ENCODE data around the gene ICE2. TPM values are rescaled to one million over a fixed set of nuclear protein-coding genes. Genes with fewer than 3 reads are reported as not detected.

The ICE2 gene
- total and polyA plus RNA-seq, 2 of the 8 experiments (the other 6 are each of a cell fraction or from before 2014, with no cell fraction given): 40.0 to 87.3 TPM

- WGBS, 2 experiments (ENCODE audit: extremely low coverage in 1 of 2, insufficient coverage in 1 of 2, insufficient read length in 1 of 2, insufficient replicate concordance in 2 of 2, low coverage in 1 of 2, low lambda C conversion rate in 2 of 2, missing lambda C conversion rate in 1 of 2): 90% methylated on average over 6 of the region's 6 CpGs; no CpG with 5 or more reads in 1 of the 2 experiments
- Histone ChIP-seq H3K23ac (ENCODE audit: insufficient read length) (no peak overlapping the region), H2BK12ac (ENCODE audit: low read depth, low read length) (no peak overlapping the region), H4K5ac (ENCODE audit: insufficient read length, low read depth, low read length) (no peak overlapping the region), H2BK5ac (ENCODE audit: low read depth, low read length) (no peak overlapping the region), H3K79me1 (ENCODE audit: low read depth, low read length) (no peaks in the 10 kb centered on the region), H3K18ac (ENCODE audit: extremely low read depth, low read length) (no peak overlapping the region), H3K9me3 (ENCODE audit: insufficient read depth in 2 of 2, low read depth in 1 of 2, low read length in 1 of 2) (no peaks in the 10 kb centered on the region), H3K36me3 (ENCODE audit: control insufficient read depth in 2 of 4, insufficient read depth in 4 of 4, low read length in 3 of 4) (peaks cover 0 to 30% (median 11%) of the 10 kb centered on the region in 4 experiments; a peak in 6 of 8 replicates), H3K14ac (ENCODE audit: insufficient read length) (no peak overlapping the region), H3K4me1 (replicated peaks in 1 of 4; ENCODE audit: control insufficient read depth in 3 of 4, insufficient read depth in 4 of 4, low read length in 3 of 4) (no peaks in the 10 kb centered on the region), H3K23me2 (ENCODE audit: low read depth, low read length) (no peaks in the 10 kb centered on the region), H4K91ac (replicated peaks; ENCODE audit: insufficient read length, low read length) (no peak overlapping the region), H3K4me2 (ENCODE audit: insufficient read depth in 1 of 2, low read depth in 2 of 2, low read length in 2 of 2) (no peak overlapping the region), H3K79me2 (ENCODE audit: control insufficient read depth in 1 of 2, insufficient read depth in 2 of 2, low read length in 2 of 2) (no peaks in the 10 kb centered on the region), H4K20me1 (replicated peaks in 1 of 2; ENCODE audit: control insufficient read depth in 1 of 2, insufficient read depth in 2 of 2, low read length in 2 of 2) (no peaks in the 10 kb centered on the region), H3K56ac (replicated peaks; ENCODE audit: insufficient read length, low read depth, low read length) (no peak overlapping the region), H2BK120ac (replicated peaks; ENCODE audit: low read depth, low read length) (no peak overlapping the region), H3K27ac (ENCODE audit: low read depth, low read length) (no peak overlapping the region), H3K27me3 (replicated peaks in 1 of 4; ENCODE audit: control insufficient read depth in 3 of 4, extremely low read depth in 1 of 4, insufficient read depth in 3 of 4, low read length in 3 of 4) (no peaks in the 10 kb centered on the region), H2BK20ac (ENCODE audit: low read length) (no peak overlapping the region), H4K8ac (ENCODE audit: extremely low read depth, insufficient read depth, low read length) (no peak overlapping the region), H3K9ac (replicated peaks in 1 of 4; ENCODE audit: extremely low read depth in 1 of 4, low read depth in 3 of 4, low read length in 3 of 4) (no peak overlapping the region), H3K4ac (replicated peaks; ENCODE audit: insufficient read length, low read depth, low read length) (no peak overlapping the region), H2AK5ac (ENCODE audit: low read depth, low read length) (no peak overlapping the region), H2BK15ac (ENCODE audit: low read length) (no peak overlapping the region), H3K4me3 (ENCODE audit: extremely low read depth in 1 of 4, insufficient read depth in 2 of 4, low read depth in 3 of 4, low read length in 4 of 4) (no peak overlapping the region), H2AFZ (ENCODE audit: low read length) (no peak overlapping the region)
- TF ChIP-seq SIRT6 (IDR thresholded peaks at IDR 0.05; ENCODE audit: low read length) (no peak), CTCF (IDR thresholded peaks at IDR 0.05; ENCODE audit: control extremely low read depth in 1 of 3, insufficient read depth in 1 of 3, low read depth in 1 of 3, low read length in 3 of 3) (peak in 1 of 3 experiments; percentile 1; a peak in 2 of 4 replicates)
- POLR2A ChIA-PET (ENCODE audit: partially characterized antibody): interaction anchor here (1.0 kb wide), 1 partner anchor 33 kb away, joined by 3 read pairs; no protein-coding TSS in a partner anchor
- DNase-seq (ENCODE audit: low read depth in 1 of 2, low spot score in 2 of 2) (no peak), FAIRE-seq (no peak)
- CTCF ChIA-PET (ENCODE audit: partially characterized antibody): interaction anchor here (0.6 to 5.7 kb wide), 8 partner anchors 15 to 84 kb away, joined by 3 to 73 read pairs (median 4); no protein-coding TSS in a partner anchor
These were observed 34.5 kb downstream of the ICE2 start for GRCh38 chr15:60444289-60444912.

All from H1 (cell line).